ENCODE results near the gene NUCB1. TPM values are rescaled to one million over a fixed set of nuclear protein-coding genes. Genes with fewer than 3 reads are reported as not detected.
"Not testable (repeated sequence)": the region's sequence is repeated elsewhere in the genome, so short reads cannot be mapped to it uniquely, and the experiment has no call there.

NUCB1 gene
- total and polyA plus RNA-seq, 2 donors: 42.3 to 119 TPM

DNA sequence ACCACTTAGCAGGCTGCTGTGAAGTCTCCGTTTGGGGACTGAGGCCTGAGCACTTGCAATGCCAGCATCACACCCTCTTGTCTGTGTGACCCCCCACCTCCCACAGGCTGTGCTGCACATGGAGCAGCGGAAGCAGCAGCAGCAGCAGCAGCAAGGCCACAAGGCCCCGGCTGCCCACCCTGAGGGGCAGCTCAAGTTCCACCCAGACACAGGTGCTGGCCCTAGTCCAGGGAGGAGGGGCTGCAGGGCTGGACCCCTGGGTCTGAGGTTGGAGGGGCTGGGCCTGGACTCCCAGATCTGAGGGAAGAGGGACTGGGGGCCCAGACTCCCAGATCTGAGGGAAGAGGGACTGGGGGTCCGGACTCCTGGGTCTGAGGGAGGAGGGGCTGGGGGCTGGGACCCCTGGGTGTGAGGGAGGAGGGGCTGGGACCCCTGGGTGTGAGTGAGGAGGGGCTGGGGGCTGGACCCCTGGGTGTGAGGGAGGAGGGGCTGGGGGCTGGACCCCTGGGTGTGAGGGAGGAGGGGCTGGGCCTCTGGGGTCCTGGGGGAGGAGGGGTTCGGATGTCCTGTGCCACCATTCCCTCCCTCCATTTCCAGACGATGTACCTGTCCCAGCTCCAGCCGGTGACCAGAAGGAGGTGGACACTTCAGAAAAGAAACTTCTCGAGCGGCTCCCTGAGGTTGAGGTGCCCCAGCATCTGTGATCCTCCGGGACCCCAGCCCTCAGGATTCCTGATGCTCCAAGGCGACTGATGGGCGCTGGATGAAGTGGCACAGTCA lies 21.8 kb downstream of the NUCB1 start:
- DNase-seq (ENCODE audit: low read depth in 6 of 9, low spot score in 9 of 9): no peak
- WGBS: 98% methylated on average over 12 of the region's 12 CpGs
- peaks cover 43 to 48% of the 10 kb centered on the region in 2 donors for H3K36me3 ChIP-seq (ENCODE audit: control insufficient read depth in 2 of 2, insufficient read depth in 2 of 2, low read length in 1 of 2)
- no peaks in the 10 kb centered on the region for H3K27me3 ChIP-seq (ENCODE audit: control insufficient read depth in 2 of 2, insufficient read depth in 1 of 2, low read length in 1 of 2)
- H3K27ac ChIP-seq (ENCODE audit: low read depth in 1 of 2, low read length in 1 of 2): no peak overlapping the region
- H3K4me1 ChIP-seq (ENCODE audit: control insufficient read depth in 2 of 2, insufficient read depth in 2 of 2, low read length in 2 of 2): no peaks in the 10 kb centered on the region
- H3K9me3 ChIP-seq (ENCODE audit: control insufficient read depth in 2 of 2, insufficient read depth in 1 of 2, low read length in 1 of 2): no peaks in the 10 kb centered on the region
- H3K4me3 ChIP-seq (ENCODE audit: low read length in 2 of 2): no peak overlapping the region

DNA sequence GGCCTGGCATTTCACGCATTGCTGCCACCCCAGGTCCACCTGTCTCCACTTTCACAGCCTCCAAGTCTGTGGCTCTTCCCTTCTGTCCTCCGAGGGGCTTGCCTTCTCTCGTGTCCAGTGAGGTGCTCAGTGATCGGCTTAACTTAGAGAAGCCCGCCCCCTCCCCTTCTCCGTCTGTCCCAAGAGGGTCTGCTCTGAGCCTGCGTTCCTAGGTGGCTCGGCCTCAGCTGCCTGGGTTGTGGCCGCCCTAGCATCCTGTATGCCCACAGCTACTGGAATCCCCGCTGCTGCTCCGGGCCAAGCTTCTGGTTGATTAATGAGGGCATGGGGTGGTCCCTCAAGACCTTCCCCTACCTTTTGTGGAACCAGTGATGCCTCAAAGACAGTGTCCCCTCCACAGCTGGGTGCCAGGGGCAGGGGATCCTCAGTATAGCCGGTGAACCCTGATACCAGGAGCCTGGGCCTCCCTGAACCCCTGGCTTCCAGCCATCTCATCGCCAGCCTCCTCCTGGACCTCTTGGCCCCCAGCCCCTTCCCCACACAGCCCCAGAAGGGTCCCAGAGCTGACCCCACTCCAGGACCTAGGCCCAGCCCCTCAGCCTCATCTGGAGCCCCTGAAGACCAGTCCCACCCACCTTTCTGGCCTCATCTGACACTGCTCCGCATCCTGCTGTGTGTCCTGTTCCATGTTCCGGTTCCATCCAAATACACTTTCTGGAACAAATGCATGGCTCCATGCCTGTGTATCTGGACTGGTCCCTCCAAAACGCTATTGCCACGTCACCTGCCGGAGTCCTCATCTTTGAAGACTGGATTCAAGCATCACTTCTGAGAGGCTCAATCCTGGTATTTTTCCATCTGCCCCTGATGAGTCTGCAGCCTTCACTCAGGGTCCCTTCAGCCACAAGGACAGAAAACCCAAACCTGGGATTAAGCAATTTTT lies 22.7 kb downstream of the NUCB1 start:
- Histone ChIP-seq H3K4me3 (ENCODE audit: low read length in 2 of 2) (no peak overlapping the region), H3K36me3 (ENCODE audit: control insufficient read depth in 2 of 2, insufficient read depth in 2 of 2, low read length in 1 of 2) (peaks cover 43 to 47% of the 10 kb centered on the region in 2 donors), H3K9me3 (ENCODE audit: control insufficient read depth in 2 of 2, insufficient read depth in 1 of 2, low read length in 1 of 2) (no peaks in the 10 kb centered on the region), H3K4me1 (ENCODE audit: control insufficient read depth in 2 of 2, insufficient read depth in 2 of 2, low read length in 2 of 2) (no peaks in the 10 kb centered on the region), H3K27ac (ENCODE audit: low read depth in 1 of 2, low read length in 1 of 2) (no peak overlapping the region), H3K27me3 (ENCODE audit: control insufficient read depth in 2 of 2, insufficient read depth in 1 of 2, low read length in 1 of 2) (no peaks in the 10 kb centered on the region)
- WGBS: 94% methylated on average over 18 of the region's 18 CpGs
- DNase-seq (ENCODE audit: low read depth in 6 of 9, low spot score in 9 of 9): no peak

DNA sequence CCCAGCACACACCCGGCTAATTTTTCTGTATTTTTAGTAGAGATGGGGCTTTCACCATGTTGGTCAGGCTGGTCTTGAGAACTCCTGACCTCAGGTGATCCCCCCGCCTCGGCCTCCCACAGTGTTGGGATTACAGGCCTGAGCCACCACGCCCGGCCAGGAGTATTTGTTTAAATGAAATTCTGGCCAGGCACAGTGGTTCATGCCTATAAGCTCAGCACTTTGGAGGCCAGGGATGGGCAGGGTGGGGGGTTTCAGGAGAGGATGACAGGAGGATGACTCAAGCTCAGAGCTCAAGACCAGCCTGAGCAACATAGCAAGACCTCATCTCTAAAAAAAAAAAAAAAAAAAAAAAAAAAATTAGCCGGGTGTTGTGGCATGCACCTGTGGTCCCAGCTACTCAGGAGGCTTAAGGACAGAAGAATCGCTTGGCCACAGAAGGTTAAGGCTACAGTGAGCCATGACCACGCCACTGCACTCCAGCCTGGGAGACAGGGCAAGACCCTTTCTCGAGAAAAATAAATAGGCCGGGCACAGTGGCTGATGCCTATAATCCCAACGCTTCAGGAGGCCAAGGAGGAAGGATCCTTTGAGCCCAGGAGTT lies 25.2 kb downstream of the NUCB1 start:
- peaks cover 24 to 29% of the 10 kb centered on the region in 2 donors for H3K36me3 ChIP-seq (ENCODE audit: control insufficient read depth in 2 of 2, insufficient read depth in 2 of 2, low read length in 1 of 2)
- no peak overlapping the region for H3K4me3 ChIP-seq (ENCODE audit: low read length in 2 of 2)
- H3K4me1 ChIP-seq (ENCODE audit: control insufficient read depth in 2 of 2, insufficient read depth in 2 of 2, low read length in 2 of 2): no peaks in the 10 kb centered on the region
- 95% methylated on average over 11 of the region's 11 CpGs for WGBS
- H3K9me3 ChIP-seq (ENCODE audit: control insufficient read depth in 2 of 2, insufficient read depth in 1 of 2, low read length in 1 of 2): no peaks in the 10 kb centered on the region
- no peaks in the 10 kb centered on the region for H3K27me3 ChIP-seq (ENCODE audit: control insufficient read depth in 2 of 2, insufficient read depth in 1 of 2, low read length in 1 of 2)
- DNase-seq (ENCODE audit: low read depth in 6 of 9, low spot score in 9 of 9): no peak
- H3K27ac ChIP-seq (ENCODE audit: low read depth in 1 of 2, low read length in 1 of 2): no peak overlapping the region

DNA sequence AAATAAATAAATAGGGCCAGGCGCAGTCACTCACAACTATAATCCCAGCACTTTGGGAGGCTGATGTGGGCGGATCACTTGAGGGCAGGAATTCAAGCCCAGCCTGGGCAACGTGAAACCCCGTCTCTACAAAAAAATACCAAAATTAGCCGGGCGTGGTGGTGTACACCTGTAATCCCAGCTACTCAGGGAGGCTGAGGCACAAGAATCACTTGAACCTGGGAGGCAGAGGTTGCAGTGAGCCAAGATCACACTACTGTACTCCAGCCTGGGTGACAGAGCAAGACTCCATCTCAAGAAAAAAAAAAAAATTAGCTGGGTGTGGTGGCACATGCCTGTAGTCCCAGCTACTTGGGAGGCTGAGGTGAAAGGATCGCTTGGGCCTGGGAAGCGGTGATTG lies 25.8 kb downstream of the NUCB1 start:
- not testable (repeated sequence) for DNase-seq (ENCODE audit: low read depth in 6 of 9, low spot score in 9 of 9); H3K27ac ChIP-seq (ENCODE audit: low read depth in 1 of 2, low read length in 1 of 2); H3K9me3 ChIP-seq (ENCODE audit: control insufficient read depth in 2 of 2, insufficient read depth in 1 of 2, low read length in 1 of 2); H3K4me1 ChIP-seq (ENCODE audit: control insufficient read depth in 2 of 2, insufficient read depth in 2 of 2, low read length in 2 of 2); H3K27me3 ChIP-seq (ENCODE audit: control insufficient read depth in 2 of 2, insufficient read depth in 1 of 2, low read length in 1 of 2); H3K4me3 ChIP-seq (ENCODE audit: low read length in 2 of 2)
- WGBS: 94% methylated on average over 8 of the region's 8 CpGs
- peaks cover 19 to 25% of the 10 kb centered on the region in 2 donors for H3K36me3 ChIP-seq (ENCODE audit: control insufficient read depth in 2 of 2, insufficient read depth in 2 of 2, low read length in 1 of 2)

GRCh38 chr19:48926909-48927308 lies 26.8 kb downstream of the NUCB1 start:
- Histone ChIP-seq H3K4me1 (ENCODE audit: control insufficient read depth in 2 of 2, insufficient read depth in 2 of 2, low read length in 2 of 2) (no peaks in the 10 kb centered on the region), H3K27ac (ENCODE audit: low read depth in 1 of 2, low read length in 1 of 2) (no peak overlapping the region), H3K9me3 (ENCODE audit: control insufficient read depth in 2 of 2, insufficient read depth in 1 of 2, low read length in 1 of 2) (no peaks in the 10 kb centered on the region), H3K4me3 (ENCODE audit: low read length in 2 of 2) (no peak overlapping the region), H3K27me3 (ENCODE audit: control insufficient read depth in 2 of 2, insufficient read depth in 1 of 2, low read length in 1 of 2) (peaks cover 0 to 9% of the 10 kb centered on the region in 2 donors), H3K36me3 (ENCODE audit: control insufficient read depth in 2 of 2, insufficient read depth in 2 of 2, low read length in 1 of 2) (peaks cover 9 to 14% of the 10 kb centered on the region in 2 donors)
- DNase-seq (ENCODE audit: low read depth in 6 of 9, low spot score in 9 of 9): no peak
- 67% methylated on average over 10 of the region's 10 CpGs for WGBS

DNA sequence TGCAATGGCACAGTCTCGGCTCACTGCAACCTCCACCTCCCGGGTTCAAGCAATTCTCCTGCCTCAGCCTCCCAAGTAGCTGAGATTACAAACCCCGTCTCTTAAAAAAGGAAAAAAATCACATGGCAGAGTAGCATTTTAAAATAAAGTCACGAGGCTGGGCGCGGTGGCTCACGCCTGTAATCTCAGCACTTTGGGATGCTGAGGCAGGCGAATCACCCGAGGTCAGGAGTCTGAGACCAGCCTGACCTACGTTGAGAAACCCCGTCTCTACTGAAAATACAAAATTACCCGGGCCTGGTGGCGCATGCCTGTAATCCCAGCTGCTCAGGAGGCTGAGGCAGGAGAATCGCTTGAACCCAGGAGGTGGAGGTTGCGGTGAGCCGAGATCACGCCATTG lies 27.6 kb downstream of the NUCB1 start:
- H3K27me3 ChIP-seq (ENCODE audit: control insufficient read depth in 2 of 2, insufficient read depth in 1 of 2, low read length in 1 of 2): peaks cover 2 to 17% of the 10 kb centered on the region in 2 donors
- not testable (repeated sequence) for H3K36me3 ChIP-seq (ENCODE audit: control insufficient read depth in 2 of 2, insufficient read depth in 2 of 2, low read length in 1 of 2); H3K4me3 ChIP-seq (ENCODE audit: low read length in 2 of 2); H3K27ac ChIP-seq (ENCODE audit: low read depth in 1 of 2, low read length in 1 of 2); H3K4me1 ChIP-seq (ENCODE audit: control insufficient read depth in 2 of 2, insufficient read depth in 2 of 2, low read length in 2 of 2); DNase-seq (ENCODE audit: low read depth in 6 of 9, low spot score in 9 of 9); H3K9me3 ChIP-seq (ENCODE audit: control insufficient read depth in 2 of 2, insufficient read depth in 1 of 2, low read length in 1 of 2)
- WGBS: 96% methylated on average over 17 of the region's 17 CpGs

- Histone ChIP-seq H3K27me3 (ENCODE audit: control insufficient read depth in 2 of 2, insufficient read depth in 1 of 2, low read length in 1 of 2) (peaks cover 7 to 24% of the 10 kb centered on the region in 2 donors), H3K4me3 (ENCODE audit: low read length in 2 of 2) (no peak overlapping the region), H3K4me1 (ENCODE audit: control insufficient read depth in 2 of 2, insufficient read depth in 2 of 2, low read length in 2 of 2) (peaks cover 0 to 6% of the 10 kb centered on the region in 2 donors), H3K27ac (ENCODE audit: low read depth in 1 of 2, low read length in 1 of 2) (no peak overlapping the region), H3K9me3 (ENCODE audit: control insufficient read depth in 2 of 2, insufficient read depth in 1 of 2, low read length in 1 of 2) (no peaks in the 10 kb centered on the region), H3K36me3 (ENCODE audit: control insufficient read depth in 2 of 2, insufficient read depth in 2 of 2, low read length in 1 of 2) (peaks cover 0 to under 1% of the 10 kb centered on the region in 2 donors)
- WGBS: 93% methylated on average over 15 of the region's 15 CpGs
- no peak for DNase-seq (ENCODE audit: low read depth in 6 of 9, low spot score in 9 of 9)
Measured at GRCh38 chr19:48928164-48929025, 28.3 kb downstream of the NUCB1 start.

DNA sequence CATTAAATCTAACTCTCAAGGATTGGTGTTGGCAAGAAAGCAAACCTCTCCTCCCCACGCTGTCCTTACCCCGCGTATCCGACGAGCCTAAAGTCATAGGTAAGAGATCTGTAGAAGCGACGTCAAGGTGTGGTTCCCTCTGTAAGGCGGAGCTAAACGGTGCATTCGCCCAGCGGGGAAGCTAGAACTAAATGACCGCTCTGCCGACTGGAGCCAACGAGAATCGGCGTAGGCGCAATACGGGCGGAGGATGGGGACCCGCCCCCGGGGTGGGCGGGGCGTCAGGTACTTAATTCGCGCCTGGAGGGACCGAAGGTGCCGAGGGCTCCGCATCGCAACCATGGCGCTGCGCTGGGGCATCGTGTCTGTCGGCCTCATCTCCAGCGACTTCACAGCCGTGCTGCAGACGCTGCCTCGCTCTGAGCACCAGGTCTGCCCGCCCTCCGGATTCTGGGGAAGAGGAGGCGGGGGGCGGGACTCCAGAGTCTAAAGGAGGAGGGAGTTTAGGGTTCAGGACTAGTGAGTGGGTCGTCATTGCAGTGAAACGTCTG lies 33.3 kb downstream of the NUCB1 start, which contains the start of gene DHDH:
Gene DHDH, plus strand, starts transcription at position 318 of the 551 bp plus-strand sequence. Its CDS starts 23 bp downstream, at position 341.
- peak within 1 kb of the TSS in 1 of 2 donors; percentile 52 for H3K27ac ChIP-seq (ENCODE audit: low read depth in 1 of 2, low read length in 1 of 2)
- no peaks in the 10 kb centered on the region for H3K36me3 ChIP-seq (ENCODE audit: control insufficient read depth in 2 of 2, insufficient read depth in 2 of 2, low read length in 1 of 2)
- H3K27me3 ChIP-seq (ENCODE audit: control insufficient read depth in 2 of 2, insufficient read depth in 1 of 2, low read length in 1 of 2): peaks cover 10 to 37% of the 10 kb centered on the region in 2 donors
- H3K4me1 ChIP-seq (ENCODE audit: control insufficient read depth in 2 of 2, insufficient read depth in 2 of 2, low read length in 2 of 2): peaks cover 0 to 14% of the 10 kb centered on the region in 2 donors
- H3K9me3 ChIP-seq (ENCODE audit: control insufficient read depth in 2 of 2, insufficient read depth in 1 of 2, low read length in 1 of 2): no peaks in the 10 kb centered on the region
- H3K4me3 ChIP-seq (ENCODE audit: low read length in 2 of 2): peak within 1 kb of the TSS; percentile 42 to 49
- under 1% methylated on average over 43 of the region's 43 CpGs for whole genome bisulfite sequencing
- DNase-seq (ENCODE audit: low read depth in 6 of 9, low spot score in 9 of 9): peak in 8 of 9 donors; percentile 30 to 78 (median 52)
